WTC11 (cell line): ENCODE results near the gene PRX. TPM values are rescaled to one million over a fixed set of nuclear protein-coding genes. Genes with fewer than 3 reads are reported as not detected.

Source experiments
- ATAC-seq: fragments of 200-7000 bp; cut with Tn5 transposase; 2 replicates; pipeline ENCODE4 v1.10.0; 2021; ENCODE audit warnings: mild to moderate bottlenecking, moderate library complexity
- CTCF ChIA-PET: fragments of 300-600 bp; sonication (Branson Sonifier 250); formaldehyde crosslinking; loops from one replicate; lab custom pipeline; 2021; ENCODE audit warnings: antibody characterized with exemption; lab: Charles Lee
- POLR2A ChIA-PET: fragments of 350-600 bp; sonication (Branson Sonifier 250); formaldehyde crosslinking; loops from one replicate; lab custom pipeline; 2021; ENCODE audit warnings: antibody characterized with exemption; lab: Charles Lee
- DNase-seq: peaks from one replicate; pipeline ENCODE4 v3.0.0; 2021; ENCODE audit warnings: low spot score
- H3K27ac Mint-ChIP-seq: 2 replicates; pipeline ENCODE4 v1.8.0; 2021; ENCODE audit warnings: mixed read lengths
- H3K27me3 Mint-ChIP-seq: 2 replicates; pipeline ENCODE4 v1.8.0; 2021; ENCODE audit warnings: low read depth, mild to moderate bottlenecking, moderate library complexity, mixed read lengths
- H3K36me3 Mint-ChIP-seq: 2 replicates; pipeline ENCODE4 v1.8.0; 2021; ENCODE audit warnings: mixed read lengths
- H3K4me1 Mint-ChIP-seq: 2 replicates; pipeline ENCODE4 v1.8.0; 2022; ENCODE audit warnings: mixed read lengths
- H3K4me3 Mint-ChIP-seq: 2 replicates; pipeline ENCODE4 v1.8.0; 2021; ENCODE audit warnings: mild to moderate bottlenecking, moderate library complexity, mixed read lengths
- H3K9me3 Mint-ChIP-seq: 2 replicates; pipeline ENCODE4 v1.8.0; 2021; ENCODE audit warnings: mixed read lengths
- ARID4B ChIP-seq: sonication (generic); formaldehyde crosslinking; IDR thresholded peaks from 2 replicates; pipeline ENCODE4 v1.8.0; 2023; ENCODE audit warnings: missing genetic modification reagents, mild to moderate bottlenecking, borderline replicate concordance
- ATF3 ChIP-seq: sonication (generic); formaldehyde crosslinking; conservative IDR thresholded peaks from 2 replicates; pipeline ENCODE4 v1.8.1; 2022; ENCODE audit warnings: mild to moderate bottlenecking, missing genetic modification reagents
- ATF6 ChIP-seq: sonication (generic); formaldehyde crosslinking; IDR thresholded peaks from 2 replicates; pipeline ENCODE4 v1.8.1; 2023; ENCODE audit warnings: mild to moderate bottlenecking, missing genetic modification reagents
- CREB1 ChIP-seq: sonication (generic); formaldehyde crosslinking; IDR thresholded peaks from 2 replicates; pipeline ENCODE4 v1.8.0; 2023; ENCODE audit warnings: mild to moderate bottlenecking, missing genetic modification reagents
- ELF4 ChIP-seq: sonication (generic); formaldehyde crosslinking; IDR thresholded peaks from 2 replicates; pipeline ENCODE4 v1.8.1; 2022; ENCODE audit warnings: low read depth, mild to moderate bottlenecking, moderate library complexity, missing genetic modification reagents
- ETV6 ChIP-seq: sonication (generic); formaldehyde crosslinking; IDR thresholded peaks from 2 replicates; pipeline ENCODE4 v1.8.1; 2022; ENCODE audit warnings: mild to moderate bottlenecking, missing genetic modification reagents
- FOXK1 ChIP-seq: sonication (generic); formaldehyde crosslinking; IDR thresholded peaks from 2 replicates; pipeline ENCODE4 v1.8.0; 2022; ENCODE audit warnings: mild to moderate bottlenecking, moderate library complexity, missing genetic modification reagents
- FOXP1 ChIP-seq: sonication (generic); formaldehyde crosslinking; IDR thresholded peaks from 2 replicates; pipeline ENCODE4 v1.8.0; 2022; ENCODE audit warnings: missing genetic modification reagents, mild to moderate bottlenecking, moderate library complexity, borderline replicate concordance
- FOXP4 ChIP-seq: sonication (generic); formaldehyde crosslinking; IDR thresholded peaks from 2 replicates; pipeline ENCODE4 v1.8.0; 2022; ENCODE audit warnings: mild to moderate bottlenecking, missing genetic modification reagents
- IRF1 ChIP-seq: sonication (generic); formaldehyde crosslinking; IDR thresholded peaks from 2 replicates; pipeline ENCODE4 v1.8.0; 2023; ENCODE audit warnings: missing genetic modification reagents
- JUN ChIP-seq: sonication (generic); formaldehyde crosslinking; IDR thresholded peaks from 2 replicates; pipeline ENCODE4 v1.8.0; 2023; ENCODE audit warnings: mild to moderate bottlenecking, missing genetic modification reagents
- MAX ChIP-seq: sonication (generic); formaldehyde crosslinking; IDR thresholded peaks from 2 replicates; pipeline ENCODE4 v1.8.0; 2022; ENCODE audit warnings: mild to moderate bottlenecking, missing genetic modification reagents
- NFE2L1 ChIP-seq: sonication (generic); formaldehyde crosslinking; IDR thresholded peaks from 2 replicates; pipeline ENCODE4 v1.8.1; 2023; ENCODE audit warnings: missing genetic modification reagents
- NR2C2 ChIP-seq: sonication (generic); formaldehyde crosslinking; IDR thresholded peaks from 2 replicates; pipeline ENCODE4 v1.8.0; 2022; ENCODE audit warnings: mild to moderate bottlenecking, missing genetic modification reagents
- OVOL2 ChIP-seq: fragments of 250-450 bp; sonication (Bioruptor Pico); IDR thresholded peaks from 2 replicates; pipeline ENCODE4 v1.9.0; 2021; ENCODE audit warnings: mild to moderate bottlenecking, borderline replicate concordance
- RELA ChIP-seq: sonication (generic); formaldehyde crosslinking; IDR thresholded peaks from 2 replicates; pipeline ENCODE4 v1.8.1; 2022; ENCODE audit warnings: missing genetic modification reagents, mild to moderate bottlenecking, borderline replicate concordance
- SMAD4 ChIP-seq: sonication (generic); formaldehyde crosslinking; IDR thresholded peaks from 2 replicates; pipeline ENCODE4 v1.8.0; 2022; ENCODE audit warnings: mild to moderate bottlenecking, missing genetic modification reagents
- SP1 ChIP-seq: sonication (generic); formaldehyde crosslinking; conservative IDR thresholded peaks from 2 replicates; pipeline ENCODE4 v1.8.1; 2022; ENCODE audit warnings: missing genetic modification reagents
- TCF7 ChIP-seq: sonication (generic); formaldehyde crosslinking; IDR thresholded peaks from 2 replicates; pipeline ENCODE4 v1.8.0; 2022; ENCODE audit warnings: mild to moderate bottlenecking, low read depth, missing genetic modification reagents, moderate library complexity
- TEAD1 ChIP-seq: sonication (generic); formaldehyde crosslinking; IDR thresholded peaks from 2 replicates; pipeline ENCODE4 v1.8.0; 2022; ENCODE audit warnings: mild to moderate bottlenecking, missing genetic modification reagents
- USF1 ChIP-seq: sonication (generic); formaldehyde crosslinking; IDR thresholded peaks from 2 replicates; pipeline ENCODE4 v1.8.0; 2022; ENCODE audit warnings: mild to moderate bottlenecking, missing genetic modification reagents
- USF2 ChIP-seq: sonication (generic); formaldehyde crosslinking; IDR thresholded peaks from 2 replicates; pipeline ENCODE4 v1.8.1; 2023; ENCODE audit warnings: mild to moderate bottlenecking, missing genetic modification reagents, moderate library complexity
- ZNF121 ChIP-seq: sonication (generic); formaldehyde crosslinking; IDR thresholded peaks from 2 replicates; pipeline ENCODE4 v1.8.0; 2023; ENCODE audit warnings: missing genetic modification reagents
- ZNF219 ChIP-seq: sonication (generic); formaldehyde crosslinking; IDR thresholded peaks from 2 replicates; pipeline ENCODE4 v1.8.0; 2023; ENCODE audit warnings: missing genetic modification reagents, mild to moderate bottlenecking, borderline replicate concordance
- ZNF317 ChIP-seq: sonication (generic); formaldehyde crosslinking; IDR thresholded peaks from 2 replicates; pipeline ENCODE4 v1.8.1; 2023; ENCODE audit warnings: low read depth, mild to moderate bottlenecking, moderate library complexity, missing genetic modification reagents, borderline replicate concordance
- total RNA-seq: library from RNA; stranded (reverse); gene quantifications from 3 replicates; pipeline ENCODE4 v1.2.3, GENCODE V29; 2021

The PRX gene
- total RNA-seq, 1 experiment from 2014 or later: 8.4 TPM

- Mint-ChIP-seq H3K4me1 (peaks cover 9% of the 10 kb centered on the region), H3K4me3 (peak overlapping the region; percentile 53), H3K36me3 (no peaks in the 10 kb centered on the region), H3K27me3 (peaks cover 37% of the 10 kb centered on the region), H3K27ac (peak overlapping the region; percentile 47; the same call in 1 of the 2 replicates), H3K9me3 (no peaks in the 10 kb centered on the region)
- ATAC-seq (peak; percentile 92), DNase-seq (peak; percentile 92)
- CTCF ChIA-PET: interaction anchor here (1.0 to 1.7 kb wide), 3 partner anchors 14 to 66 kb away, joined by 4 to 10 read pairs (median 4); no protein-coding TSS in a partner anchor
- TF ChIP-seq MAX (CRISPR knock-in tag) (peak; percentile 97), TEAD1 (CRISPR knock-in tag) (peak; percentile 90), ELF4 (CRISPR knock-in tag) (no peak), FOXP1 (CRISPR knock-in tag) (peak; percentile 76; the same call in 1 of the 2 replicates), FOXP4 (CRISPR knock-in tag) (peak; percentile 95), USF1 (peak; percentile 88), RELA (CRISPR knock-in tag) (no peak; the same call in 1 of the 2 replicates), ATF3 (no peak), OVOL2 (CRISPR knock-in tag) (no peak), TCF7 (CRISPR knock-in tag) (no peak), SP1 (peak; percentile 73), NFE2L1 (CRISPR knock-in tag) (peak; percentile 69; the same call in 1 of the 2 replicates), ARID4B (CRISPR knock-in tag) (0 out of 2 replicates have a peak, but pooled peaks have one; percentile 68), ZNF121 (peak; percentile 43; the same call in 1 of the 2 replicates), JUN (CRISPR knock-in tag) (0 out of 2 replicates have a peak, but pooled peaks have one; percentile 63), FOXK1 (CRISPR knock-in tag) (0 out of 2 replicates have a peak, but pooled peaks have one; percentile 44), USF2 (CRISPR knock-in tag) (peak; percentile 86), ETV6 (CRISPR knock-in tag) (peak; percentile 65; the same call in 1 of the 2 replicates), ZNF317 (CRISPR knock-in tag) (0 out of 2 replicates have a peak, but pooled peaks have one; percentile 26), CREB1 (CRISPR knock-in tag) (0 out of 2 replicates have a peak, but pooled peaks have one; percentile 41), IRF1 (CRISPR knock-in tag) (peak; percentile 89), NR2C2 (no peak), SMAD4 (CRISPR knock-in tag) (0 out of 2 replicates have a peak, but pooled peaks have one; percentile 39), ZNF219 (CRISPR knock-in tag) (peak; percentile 49; the same call in 1 of the 2 replicates), ATF6 (CRISPR knock-in tag) (no peak)
- TF ChIP-seq, all 79 proteins: peak for 18
- POLR2A ChIA-PET: interaction anchor here (0.5 kb wide), 1 partner anchor 22 kb away, joined by 3 read pairs; no protein-coding TSS in a partner anchor
These were observed 14.6 kb downstream of the PRX start for GRCh38 chr19:40398417-40399131.
